Suprapubic skin (tissue), 4 donors: ENCODE measurements around the gene ITPK1. TPM values are rescaled to one million over a fixed set of nuclear protein-coding genes. Genes with fewer than 3 reads are reported as not detected.

Source experiments
- DNase-seq, 2 donors: peaks; one replicate each; pipeline ENCODE4 v3.0.0-alpha.2; 2019; ENCODE audit warnings: low spot score in 2 of 2
- H3K27ac ChIP-seq: fragments of 200-600 bp; sonication (generic); one replicate; pipeline ENCODE4 v1.5.1; 2019
- H3K27me3 ChIP-seq: fragments of 200-600 bp; sonication (generic); one replicate; pipeline ENCODE4 v1.5.1; 2019
- H3K36me3 ChIP-seq: fragments of 200-600 bp; sonication (generic); one replicate; pipeline ENCODE4 v1.5.1; 2019
- H3K4me1 ChIP-seq: fragments of 200-600 bp; sonication (generic); one replicate; pipeline ENCODE4 v1.5.1; 2019
- H3K4me3 ChIP-seq: fragments of 200-600 bp; sonication (generic); one replicate; pipeline ENCODE4 v1.5.1; 2019; ENCODE audit warnings: mild to moderate bottlenecking
- H3K9me3 ChIP-seq: fragments of 200-600 bp; sonication (generic); one replicate; pipeline ENCODE4 v1.5.1; 2019
- CTCF ChIP-seq, 2 donors: fragments of 200-600 bp in 1 of 2; fragments of 450-650 bp in 1 of 2; sonication (generic) in 1 of 2; IDR thresholded peaks; one replicate each; pipeline ENCODE4 v1.5.1; 2016 to 2019; ENCODE audit warnings: antibody characterized with exemption in 2 of 2, mild to moderate bottlenecking in 1 of 2, moderate library complexity in 1 of 2
- EP300 ChIP-seq: sonication (generic); formaldehyde crosslinking; IDR thresholded peaks from one replicate; pipeline ENCODE4 v1.6.1; 2017; ENCODE audit warnings: antibody characterized with exemption
- POLR2A ChIP-seq, 2 donors: fragments of 450-650 bp; IDR thresholded peaks; one replicate each; pipeline ENCODE4 v1.6.1; 2017; ENCODE audit warnings: antibody characterized with exemption in 2 of 2, mild to moderate bottlenecking in 2 of 2, moderate library complexity in 2 of 2
- POLR2AphosphoS5 ChIP-seq, 3 donors: sonication (generic); formaldehyde crosslinking; IDR thresholded peaks; one replicate each; pipeline ENCODE4 v1.6.1; 2017; ENCODE audit warnings: antibody characterized with exemption in 3 of 3
- WGBS: methylation state at CpG from one replicate; pipeline ENCODE4 v1.1.5; 2018; 5-methylcytosine and 5-hydroxymethylcytosine counted together
- total RNA-seq, 4 donors: library from RNA; depleted of rRNA; stranded (reverse); fragments of >200 nt; gene quantifications; one replicate each; pipeline ENCODE4 v1.1.0, GENCODE V29; 2016

ITPK1 gene
- total RNA-seq, 4 donors from 2014 or later = 29.9 to 33.6 (median 32.2) TPM

- TF ChIP-seq POLR2AphosphoS5 (IDR thresholded peaks at IDR 0.05) = no peak
- TF ChIP-seq CTCF (IDR thresholded peaks at IDR 0.05) = no peak
- TF ChIP-seq EP300 = no peak
- TF ChIP-seq POLR2A (IDR thresholded peaks at IDR 0.05) = no peak
- Histone ChIP-seq H3K27ac (no peak overlapping the region), H3K4me1 (peaks cover 7% of the 10 kb centered on the region), H3K36me3 (no peaks in the 10 kb centered on the region), H3K9me3 (no peaks in the 10 kb centered on the region), H3K27me3 (no peaks in the 10 kb centered on the region), H3K4me3 (no peak overlapping the region)
- 93% methylated on average over 9 of the region's 9 CpGs for WGBS
- DNase-seq = no peak
Observed at GRCh38 chr14:93051600-93052546, 63.9 kb downstream of the ITPK1 start.

GRCh38 chr14:93050761-93051160 is 65.0 kb downstream of the ITPK1 start:
- H3K4me1 ChIP-seq = peaks cover 5% of the 10 kb centered on the region
- no peak overlapping the region for H3K4me3 ChIP-seq
- TF ChIP-seq CTCF (IDR thresholded peaks at IDR 0.05) (no peak), POLR2A (IDR thresholded peaks at IDR 0.05) (no peak), POLR2AphosphoS5 (IDR thresholded peaks at IDR 0.05) (no peak), EP300 (no peak)
- no peak overlapping the region for H3K27ac ChIP-seq
- no peak for DNase-seq
- no peaks in the 10 kb centered on the region for H3K36me3 ChIP-seq
- WGBS = 95% methylated on average over 8 of the region's 12 CpGs
- no peaks in the 10 kb centered on the region for H3K9me3 ChIP-seq
- no peaks in the 10 kb centered on the region for H3K27me3 ChIP-seq

- Histone ChIP-seq H3K27ac (no peak overlapping the region), H3K9me3 (no peaks in the 10 kb centered on the region), H3K4me1 (peaks cover 12% of the 10 kb centered on the region), H3K4me3 (no peak overlapping the region), H3K27me3 (no peaks in the 10 kb centered on the region), H3K36me3 (no peaks in the 10 kb centered on the region)
- DNase-seq = no peak
- 74% methylated on average over 12 of the region's 12 CpGs for WGBS
- TF ChIP-seq POLR2AphosphoS5 (IDR thresholded peaks at IDR 0.05) = no peak
- TF ChIP-seq CTCF (IDR thresholded peaks at IDR 0.05) = no peak
- TF ChIP-seq EP300 = no peak
- no peak for TF ChIP-seq POLR2A (IDR thresholded peaks at IDR 0.05)
Observed at GRCh38 chr14:93049867-93050331, 65.8 kb downstream of the ITPK1 start.

GRCh38 chr14:93049315-93049714 is 66.4 kb downstream of the ITPK1 start:
- WGBS = 83% methylated on average over 4 of the region's 4 CpGs
- TF ChIP-seq EP300 (no peak), POLR2AphosphoS5 (IDR thresholded peaks at IDR 0.05) (no peak), POLR2A (IDR thresholded peaks at IDR 0.05) (no peak), CTCF (IDR thresholded peaks at IDR 0.05) (no peak)
- no peak for DNase-seq
- no peaks in the 10 kb centered on the region for H3K9me3 ChIP-seq
- no peaks in the 10 kb centered on the region for H3K36me3 ChIP-seq
- H3K27me3 ChIP-seq = no peaks in the 10 kb centered on the region
- peaks cover 12% of the 10 kb centered on the region for H3K4me1 ChIP-seq
- no peak overlapping the region for H3K4me3 ChIP-seq
- no peak overlapping the region for H3K27ac ChIP-seq

GRCh38 chr14:93048843-93049242 is 66.9 kb downstream of the ITPK1 start:
- TF ChIP-seq EP300 = no peak
- no peaks in the 10 kb centered on the region for H3K9me3 ChIP-seq
- no peaks in the 10 kb centered on the region for H3K27me3 ChIP-seq
- no peak for DNase-seq
- no peak overlapping the region for H3K27ac ChIP-seq
- H3K36me3 ChIP-seq = no peaks in the 10 kb centered on the region
- peaks cover 14% of the 10 kb centered on the region for H3K4me1 ChIP-seq
- WGBS = 95% methylated on average over 2 of the region's 2 CpGs
- no peak overlapping the region for H3K4me3 ChIP-seq
